HFF-Myc (cell line): ENCODE results near the gene NPBWR2.
A peak's percentile ranks its signal among the peaks of the same experiment; 100 is the strongest.

Experiments used
- DNase-seq: peaks from one replicate; pipeline ENCODE4 v3.0.0-alpha.2; 2011; ENCODE audit warnings: low read depth; ENCODE audit errors: extremely low read depth
- H3K4me3 ChIP-seq: replicated peaks from 2 replicates; pipeline ENCODE4 v1.5.1; 2011; ENCODE audit warnings: low read depth, mild to moderate bottlenecking, control low read depth, low read length
- TF ChIP-seq, protein P1 (sequence below): IDR thresholded peaks from 2 replicates; pipeline ENCODE4 v1.5.1; 2012; ENCODE audit warnings: mild to moderate bottlenecking, low read depth, low read length, control low read depth; ENCODE audit errors: missing control alignments

NPBWR2 gene

DNA sequence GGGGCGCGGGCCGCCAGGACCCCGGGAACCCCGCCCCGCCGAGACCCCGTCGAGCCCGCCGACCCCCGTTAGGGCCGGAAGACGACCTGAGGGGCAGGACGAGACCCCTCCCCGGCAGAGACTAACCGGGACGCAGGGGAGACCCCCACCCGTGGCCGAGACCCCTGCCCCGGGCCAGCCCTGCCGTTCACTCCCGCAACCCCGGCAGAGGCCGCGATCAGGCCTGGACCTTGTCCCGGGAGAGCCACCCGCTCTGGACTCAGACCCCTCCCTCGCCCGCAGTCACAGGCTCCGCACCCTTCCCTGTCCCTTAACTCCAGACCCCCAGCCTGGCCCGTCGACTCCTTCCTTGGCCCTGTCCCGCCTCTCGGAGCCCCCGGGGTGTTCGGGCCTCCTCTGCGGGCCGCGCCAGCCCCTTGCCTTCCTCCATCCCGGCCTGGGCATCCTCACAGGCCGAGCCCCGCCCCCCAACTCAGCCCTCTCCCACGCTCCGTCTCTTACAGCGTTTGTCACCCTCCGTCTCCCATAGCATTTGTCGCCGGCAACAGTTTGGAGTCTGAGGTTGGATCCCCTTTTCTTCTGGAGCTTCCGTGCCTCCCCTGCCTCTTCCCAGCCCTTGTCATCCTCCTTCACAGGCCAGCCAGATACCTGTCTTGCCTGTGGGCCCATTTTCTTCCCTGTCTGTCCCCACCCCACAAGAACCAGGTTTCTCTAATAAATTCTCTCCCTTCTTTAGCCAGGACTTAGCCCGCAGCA, 43.8 kb downstream of the NPBWR2 start:
- H3K4me3 ChIP-seq: peak overlapping the region; percentile 69
- DNase-seq: no peak
- TF ChIP-seq, protein P1, sequence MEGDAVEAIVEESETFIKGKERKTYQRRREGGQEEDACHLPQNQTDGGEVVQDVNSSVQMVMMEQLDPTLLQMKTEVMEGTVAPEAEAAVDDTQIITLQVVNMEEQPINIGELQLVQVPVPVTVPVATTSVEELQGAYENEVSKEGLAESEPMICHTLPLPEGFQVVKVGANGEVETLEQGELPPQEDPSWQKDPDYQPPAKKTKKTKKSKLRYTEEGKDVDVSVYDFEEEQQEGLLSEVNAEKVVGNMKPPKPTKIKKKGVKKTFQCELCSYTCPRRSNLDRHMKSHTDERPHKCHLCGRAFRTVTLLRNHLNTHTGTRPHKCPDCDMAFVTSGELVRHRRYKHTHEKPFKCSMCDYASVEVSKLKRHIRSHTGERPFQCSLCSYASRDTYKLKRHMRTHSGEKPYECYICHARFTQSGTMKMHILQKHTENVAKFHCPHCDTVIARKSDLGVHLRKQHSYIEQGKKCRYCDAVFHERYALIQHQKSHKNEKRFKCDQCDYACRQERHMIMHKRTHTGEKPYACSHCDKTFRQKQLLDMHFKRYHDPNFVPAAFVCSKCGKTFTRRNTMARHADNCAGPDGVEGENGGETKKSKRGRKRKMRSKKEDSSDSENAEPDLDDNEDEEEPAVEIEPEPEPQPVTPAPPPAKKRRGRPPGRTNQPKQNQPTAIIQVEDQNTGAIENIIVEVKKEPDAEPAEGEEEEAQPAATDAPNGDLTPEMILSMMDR: no peak

DNA sequence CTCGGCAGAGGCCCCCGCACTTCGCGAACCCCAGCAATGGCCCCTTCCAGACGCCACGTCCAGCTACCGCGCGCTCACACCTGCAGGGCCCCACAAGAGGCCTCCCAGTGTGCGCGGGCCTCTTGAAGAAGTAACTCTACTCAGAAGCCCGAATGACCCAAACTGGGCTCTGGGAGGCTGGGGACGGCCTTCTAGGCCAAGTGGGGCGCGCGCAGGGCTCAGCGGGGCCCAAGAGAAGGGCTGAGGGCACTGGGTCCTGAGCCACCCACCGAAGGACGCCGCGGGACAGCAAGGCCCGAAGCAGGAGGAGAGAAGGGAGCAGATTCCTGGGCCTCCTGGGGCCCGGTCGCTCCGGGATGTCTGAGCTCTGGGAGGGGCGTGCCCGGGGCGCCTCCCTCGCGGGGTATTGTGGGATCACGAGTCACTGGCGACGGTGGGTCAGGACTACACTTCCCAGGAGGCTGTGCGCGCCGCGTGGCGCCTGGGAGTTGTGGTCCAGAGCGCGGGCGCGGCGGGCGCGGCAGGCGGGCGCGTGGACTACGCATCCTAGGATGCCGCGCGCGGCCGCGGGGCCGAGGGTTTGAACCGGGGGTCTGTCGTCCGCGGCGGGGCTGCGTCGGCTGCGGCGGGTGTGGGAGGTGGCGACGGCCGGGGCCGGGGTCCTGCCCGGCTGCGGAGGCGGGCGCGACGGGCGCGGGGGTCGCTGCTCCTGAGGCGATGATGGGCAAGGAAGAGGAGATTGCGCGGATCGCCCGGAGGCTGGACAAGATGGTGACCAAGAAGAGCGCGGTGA, 44.6 kb downstream of the NPBWR2 start, which contains the start of gene TCEA2:
TSS of gene TCEA2 (plus strand) at position 603 of the 793 bp plus-strand sequence. CDS start at position 718, 115 bp downstream.
- TF ChIP-seq, protein P1: no peak
- H3K4me3 ChIP-seq: peak within 1 kb of the TSS; percentile 69
- peak; percentile 83 for DNase-seq

DNA sequence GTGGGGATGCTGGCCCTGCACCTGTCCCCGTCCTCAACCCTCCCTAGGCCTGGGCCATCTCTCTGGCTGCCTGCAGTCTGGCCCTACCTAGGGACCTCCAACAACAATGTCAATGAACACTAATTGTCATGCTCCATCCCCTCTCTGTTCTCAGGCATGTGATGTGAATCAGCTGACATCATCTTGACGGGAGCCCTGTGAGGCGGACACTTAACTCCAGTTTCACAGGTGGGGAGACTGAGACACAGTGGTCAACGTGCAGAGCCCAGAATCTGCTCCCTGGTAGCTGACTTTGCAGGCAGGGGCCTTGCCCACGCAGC, 45.1 kb downstream of the NPBWR2 start:
- H3K4me3 ChIP-seq: peak overlapping the region; percentile 69
- no peak for DNase-seq
- TF ChIP-seq, protein P1: no peak

DNA sequence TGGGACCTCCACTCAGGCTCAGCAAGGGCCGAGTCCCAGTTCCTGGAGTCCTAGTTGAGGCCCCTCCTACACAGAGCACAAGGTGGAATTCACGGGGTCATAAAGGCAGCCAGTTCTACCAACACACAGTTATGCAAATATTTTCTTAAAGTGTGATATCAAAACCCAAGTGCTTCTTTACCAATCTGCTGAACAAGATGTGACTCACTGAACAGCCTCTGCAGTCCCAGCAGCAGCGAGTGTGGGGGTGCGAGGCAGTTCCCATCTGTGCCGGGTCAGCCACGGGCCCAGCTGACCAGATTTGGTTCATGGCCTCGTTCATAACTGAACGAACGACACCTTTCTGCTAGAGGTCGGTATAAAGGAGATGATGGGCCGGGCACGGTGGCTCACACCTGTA, 48.8 kb downstream of the NPBWR2 start:
- TF ChIP-seq, protein P1: no peak
- no peak overlapping the region for H3K4me3 ChIP-seq
- DNase-seq: no peak

DNA sequence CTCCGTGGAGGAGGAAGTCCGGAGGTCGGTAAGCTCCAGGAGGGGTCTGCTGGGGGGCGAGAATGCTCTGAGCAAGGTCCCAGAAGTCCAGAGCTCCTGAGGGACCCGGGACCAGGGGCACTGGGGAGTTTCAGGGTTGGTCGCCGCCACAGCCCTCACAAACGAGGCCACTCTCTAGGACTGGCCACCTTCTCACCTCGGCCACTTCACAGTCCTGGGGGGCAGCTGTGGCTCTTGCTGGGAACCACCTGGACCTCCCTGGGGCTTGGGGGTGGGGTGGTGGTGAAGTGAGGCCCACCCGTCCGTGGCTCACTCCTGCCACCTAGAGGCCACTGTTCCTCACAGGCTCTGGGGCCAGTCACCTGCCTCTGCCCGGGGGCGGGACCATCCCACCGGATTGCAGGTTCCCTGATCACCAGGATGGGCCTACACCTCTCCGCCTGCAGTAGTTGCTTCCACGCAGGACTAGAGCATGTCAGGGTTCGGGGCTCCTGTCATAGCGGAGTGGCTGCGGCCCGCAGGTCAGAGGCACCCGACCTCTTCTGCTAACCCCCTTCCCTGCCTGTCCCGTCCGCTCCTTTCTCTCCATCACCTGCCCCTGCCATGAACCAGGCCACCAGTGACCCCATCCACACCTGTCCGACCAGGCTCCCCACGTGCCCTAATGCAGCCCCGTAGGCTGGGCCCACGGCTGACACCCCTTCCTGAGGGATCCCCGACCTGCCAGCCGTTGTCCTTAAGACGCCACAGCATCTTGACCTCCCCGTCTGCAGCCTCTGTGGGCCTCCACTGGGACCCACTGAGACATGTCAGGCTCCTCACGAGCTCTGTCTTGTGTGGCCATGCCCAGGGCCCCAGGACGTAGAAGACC, 49.5 kb downstream of the NPBWR2 start:
- H3K4me3 ChIP-seq: no peak overlapping the region
- TF ChIP-seq, protein P1: peak; percentile 87
- no peak for DNase-seq

DNA sequence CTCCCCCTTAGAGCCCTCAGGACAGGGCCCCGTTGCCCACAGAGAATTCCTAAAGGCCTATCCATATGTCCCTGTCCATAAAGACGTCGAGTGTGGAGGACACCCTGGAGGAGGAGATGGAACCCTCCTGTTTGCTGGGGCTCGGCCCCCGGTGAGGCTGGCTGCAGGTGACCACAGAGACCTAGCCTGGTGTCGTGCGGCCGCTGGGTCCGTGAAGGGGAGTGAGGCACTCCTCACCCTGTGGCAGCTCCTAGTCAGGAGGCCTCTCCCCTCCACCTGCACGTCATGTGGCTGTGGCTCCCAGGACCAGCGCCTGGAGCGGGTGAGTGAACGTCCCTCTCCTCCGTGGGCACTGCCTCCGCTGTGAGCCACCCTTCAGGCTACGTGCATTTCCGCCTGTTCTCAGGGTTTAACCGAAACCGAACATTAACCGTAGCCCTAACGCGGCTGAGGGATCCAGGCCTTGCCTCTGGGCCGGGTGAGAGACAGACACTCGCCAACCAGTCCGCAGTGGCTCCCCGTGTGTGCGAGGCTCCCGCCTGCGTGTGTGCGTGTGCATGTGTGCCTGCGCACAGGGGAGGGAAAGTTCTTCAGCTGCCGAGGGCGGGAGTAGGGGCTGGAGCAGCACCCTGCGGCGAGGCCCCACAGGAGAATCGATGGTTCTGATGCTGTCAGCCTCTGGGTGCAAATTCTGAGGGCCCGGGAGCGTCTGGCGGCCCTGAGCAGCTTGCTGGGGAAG, 50.3 kb downstream of the NPBWR2 start:
- TF ChIP-seq, protein P1: no peak
- H3K4me3 ChIP-seq: no peak overlapping the region
- no peak for DNase-seq
